OCI-LY7 (cell line): Measurements from ENCODE around the gene EIF2D.

ENCODE experiments used
- EZH2phosphoT487 ChIP-seq: fragments of 200-600 bp; sonication (generic); IDR thresholded peaks from 2 replicates; pipeline ENCODE4 v1.6.1; 2018; ENCODE audit warnings: low read depth, borderline replicate concordance, mild to moderate bottlenecking, mixed run types, antibody characterized with exemption, low read length, moderate library complexity, mixed read lengths
- TF ChIP-seq, protein P1 (sequence below): fragments of 200-600 bp; sonication (generic); conservative IDR thresholded peaks from 2 replicates; pipeline ENCODE4 v1.5.1; 2014; ENCODE audit warnings: mild to moderate bottlenecking, antibody characterized with exemption, low read length, moderate library complexity, mixed read lengths

DNA sequence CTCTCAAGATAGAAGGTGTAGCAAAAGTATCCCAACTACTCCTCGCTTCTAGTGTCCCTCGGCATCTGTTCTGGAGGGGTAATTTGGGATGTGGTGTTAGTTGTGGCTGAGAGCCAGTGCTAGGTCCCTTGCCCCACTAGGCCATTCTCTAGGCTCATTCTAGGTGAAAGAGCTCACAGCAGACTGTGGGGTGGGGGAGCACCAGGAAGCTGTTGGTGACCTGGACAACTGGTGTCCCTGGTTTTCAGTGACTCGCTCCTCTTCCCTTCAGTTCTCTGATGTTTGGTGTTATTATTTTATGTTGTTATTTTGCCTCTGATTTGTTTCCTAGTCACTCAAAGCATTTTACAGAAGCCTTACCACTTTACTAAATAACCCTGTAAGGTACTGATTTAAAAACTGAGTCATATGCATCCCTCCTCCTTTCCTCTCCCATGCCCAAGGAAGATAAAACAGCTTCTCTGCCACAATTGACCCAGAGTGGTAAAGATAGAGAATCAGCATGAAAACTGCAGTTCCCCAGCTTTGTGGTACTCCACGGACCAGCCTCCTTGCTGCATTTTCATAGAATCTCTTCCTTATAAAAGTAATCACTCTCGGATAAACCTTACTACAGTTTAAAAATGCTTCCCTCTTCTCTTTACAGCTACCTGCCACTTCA is 37.1 kb upstream of the EIF2D start:
- TF ChIP-seq, protein P1, sequence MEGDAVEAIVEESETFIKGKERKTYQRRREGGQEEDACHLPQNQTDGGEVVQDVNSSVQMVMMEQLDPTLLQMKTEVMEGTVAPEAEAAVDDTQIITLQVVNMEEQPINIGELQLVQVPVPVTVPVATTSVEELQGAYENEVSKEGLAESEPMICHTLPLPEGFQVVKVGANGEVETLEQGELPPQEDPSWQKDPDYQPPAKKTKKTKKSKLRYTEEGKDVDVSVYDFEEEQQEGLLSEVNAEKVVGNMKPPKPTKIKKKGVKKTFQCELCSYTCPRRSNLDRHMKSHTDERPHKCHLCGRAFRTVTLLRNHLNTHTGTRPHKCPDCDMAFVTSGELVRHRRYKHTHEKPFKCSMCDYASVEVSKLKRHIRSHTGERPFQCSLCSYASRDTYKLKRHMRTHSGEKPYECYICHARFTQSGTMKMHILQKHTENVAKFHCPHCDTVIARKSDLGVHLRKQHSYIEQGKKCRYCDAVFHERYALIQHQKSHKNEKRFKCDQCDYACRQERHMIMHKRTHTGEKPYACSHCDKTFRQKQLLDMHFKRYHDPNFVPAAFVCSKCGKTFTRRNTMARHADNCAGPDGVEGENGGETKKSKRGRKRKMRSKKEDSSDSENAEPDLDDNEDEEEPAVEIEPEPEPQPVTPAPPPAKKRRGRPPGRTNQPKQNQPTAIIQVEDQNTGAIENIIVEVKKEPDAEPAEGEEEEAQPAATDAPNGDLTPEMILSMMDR = no peak
- TF ChIP-seq EZH2phosphoT487 = no peak
